ENCODE results near the gene FHOD3. TPM values are rescaled to one million over a fixed set of nuclear protein-coding genes. Genes with fewer than 3 reads are reported as not detected.

Gene FHOD3
- total and polyA plus RNA-seq, 2 of the 4 experiments (the other 2 are of a cell fraction): 14.6 to 16.0 TPM

DNA sequence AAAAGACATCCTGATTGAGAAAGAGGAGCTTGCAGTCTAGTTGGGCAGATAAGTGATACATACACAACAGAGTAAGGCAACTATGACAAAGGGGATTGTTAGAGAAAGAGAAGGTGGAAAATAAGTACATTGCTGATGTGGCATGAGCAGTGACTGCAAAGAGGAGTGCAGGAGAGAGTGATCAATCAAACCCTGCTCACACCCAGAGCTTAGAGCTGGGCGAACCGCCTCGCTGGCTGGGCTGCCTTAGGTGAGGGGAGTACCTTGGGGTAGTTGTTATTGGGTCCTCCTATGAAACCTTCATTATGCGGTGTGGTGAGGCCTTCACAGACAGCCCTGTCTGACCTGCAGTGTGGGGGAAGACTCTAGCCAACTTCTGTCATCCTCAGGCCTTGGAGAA is 161.7 kb downstream of the FHOD3 start:
- BruUV-seq (replicated peaks): no TSS peak
- no peaks in the 10 kb centered on the region for H3K36me3 ChIP-seq (ENCODE audit: control insufficient read depth, insufficient read depth, low read length)

More for the DNA sequence above, 161.7 kb downstream of the FHOD3 start:
- dilution Hi-C loops (cut with HindIII; ENCODE audit: low sequenced_read_pairs, unreplicated experiment): no loop called here
- Histone ChIP-seq H3K9me3 (ENCODE audit: control insufficient read depth, insufficient read depth, low read length) (no peaks in the 10 kb centered on the region), H3K4me1 (ENCODE audit: control insufficient read depth, insufficient read depth, low read length) (peaks cover 7% of the 10 kb centered on the region), H2BK120ac (ENCODE audit: low read depth, low read length) (no peak overlapping the region), H3K27ac (ENCODE audit: insufficient read depth, low read length) (no peak overlapping the region), H3K9me1 (ENCODE audit: insufficient read depth, low read length) (peaks cover 12% of the 10 kb centered on the region; the same call in 1 of the 2 replicates), H2BK5ac (ENCODE audit: low read depth, low read length, poor library complexity, severe bottlenecking) (no peak overlapping the region), H3K9ac (ENCODE audit: low read depth, low read length) (no peak overlapping the region), H2AFZ (replicated peaks; ENCODE audit: low read length, poor library complexity) (no peak overlapping the region), H3K4ac (ENCODE audit: low read depth, low read length) (no peak overlapping the region), H3K56ac (ENCODE audit: extremely low read depth, insufficient read depth, low read length) (no peak overlapping the region), H3K4me3 (ENCODE audit: insufficient read depth, low read depth, low read length) (no peak overlapping the region), H4K20me1 (ENCODE audit: insufficient read depth, low read length) (0 out of 2 replicates have a peak, but pooled peaks cover 2% of the 10 kb centered on the region), H2BK15ac (ENCODE audit: low read depth, low read length) (no peak overlapping the region), H2BK20ac (ENCODE audit: low read depth, low read length) (no peak overlapping the region), H3K27me3 (ENCODE audit: control insufficient read depth, insufficient read depth, low read length) (no peaks in the 10 kb centered on the region; the same call in none of the 2 replicates), H4K91ac (ENCODE audit: insufficient read depth, low read depth, low read length) (no peak overlapping the region), H4K8ac (ENCODE audit: low read depth in 2 of 2, low read length in 2 of 2) (no peak overlapping the region), H2AK5ac (ENCODE audit: low read depth, low read length) (no peak overlapping the region), H3K23ac (ENCODE audit: low read depth, low read length) (no peak overlapping the region), H2AK9ac (replicated peaks; ENCODE audit: low read depth, low read length, poor library complexity) (no peak overlapping the region), H3K18ac (ENCODE audit: low read depth, low read length) (no peak overlapping the region), H4K5ac (ENCODE audit: low read depth, low read length) (no peak overlapping the region), H3K79me1 (ENCODE audit: low read depth in 1 of 2, low read length in 2 of 2) (0 out of 4 replicates have a peak, but pooled peaks cover 0 to 8% of the 10 kb centered on the region in 2 experiments), H3K4me2 (ENCODE audit: low read depth, low read length) (no peak overlapping the region), H3K14ac (replicated peaks; ENCODE audit: low read depth, low read length) (no peak overlapping the region)
- CTCF ChIA-PET: no interaction called here
- WGBS, 2 experiments (ENCODE audit: extremely low coverage in 2 of 2, insufficient read length in 1 of 2): no CpG with 5 or more reads among the region's 4 CpGs
- ATAC-seq (ENCODE audit: low read depth) (no peak), DNase-seq (no peak)
- in situ Hi-C loops (cut with MboI; ENCODE audit: low sequenced_read_pairs): no loop called here
- no peak for TF ChIP-seq BHLHE40 (IDR thresholded peaks at IDR 0.05; ENCODE audit: low read depth, low read length)
- no peak for TF ChIP-seq CHD1 (IDR thresholded peaks at IDR 0.05; ENCODE audit: low read depth, low read length)
- TF ChIP-seq RAD21 (IDR thresholded peaks at IDR 0.05; ENCODE audit: low read length): no peak
- TF ChIP-seq, protein P1, sequence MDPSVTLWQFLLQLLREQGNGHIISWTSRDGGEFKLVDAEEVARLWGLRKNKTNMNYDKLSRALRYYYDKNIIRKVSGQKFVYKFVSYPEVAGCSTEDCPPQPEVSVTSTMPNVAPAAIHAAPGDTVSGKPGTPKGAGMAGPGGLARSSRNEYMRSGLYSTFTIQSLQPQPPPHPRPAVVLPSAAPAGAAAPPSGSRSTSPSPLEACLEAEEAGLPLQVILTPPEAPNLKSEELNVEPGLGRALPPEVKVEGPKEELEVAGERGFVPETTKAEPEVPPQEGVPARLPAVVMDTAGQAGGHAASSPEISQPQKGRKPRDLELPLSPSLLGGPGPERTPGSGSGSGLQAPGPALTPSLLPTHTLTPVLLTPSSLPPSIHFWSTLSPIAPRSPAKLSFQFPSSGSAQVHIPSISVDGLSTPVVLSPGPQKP (IDR thresholded peaks at IDR 0.05; ENCODE audit: borderline replicate concordance, low read depth, low read length): no peak
- no peak for TF ChIP-seq NFE2L2 (IDR thresholded peaks at IDR 0.05; ENCODE audit: low read depth, low read length)
- TF ChIP-seq SMC3 (IDR thresholded peaks at IDR 0.05; ENCODE audit: low read depth, low read length): no peak
- POLR2A ChIA-PET (ENCODE audit: unreplicated experiment): no interaction called here
- intact Hi-C loops (cut with micrococcal nuclease): no loop called here

Measured in IMR-90 (cell line).